ENCODE data around the gene ZBTB24. TPM values are rescaled to one million over a fixed set of nuclear protein-coding genes. Genes with fewer than 3 reads are reported as not detected.
"Not testable (repeated sequence)": the region's sequence is repeated elsewhere in the genome, so short reads cannot be mapped to it uniquely, and the experiment has no call there.

The ZBTB24 gene
- total RNA-seq, 1 experiment from 2014 or later: 8.9 TPM

GRCh38 chr6:109471105-109471810 is 11.8 kb downstream of the ZBTB24 start:
- no peak for DNase-seq (ENCODE audit: low read depth)

- DNase-seq (ENCODE audit: low read depth): no peak
Measured at GRCh38 chr6:109469591-109470189, 13.3 kb downstream of the ZBTB24 start.

- DNase-seq (ENCODE audit: low read depth): no peak
Measured at GRCh38 chr6:109467696-109468095, 15.3 kb downstream of the ZBTB24 start.

- DNase-seq (ENCODE audit: low read depth): no peak
Measured at GRCh38 chr6:109466212-109466923, 16.7 kb downstream of the ZBTB24 start.

GRCh38 chr6:109465772-109466171 is 17.2 kb downstream of the ZBTB24 start:
- DNase-seq (ENCODE audit: low read depth): no peak

GRCh38 chr6:109461733-109462526 is 21.1 kb downstream of the ZBTB24 start:
- DNase-seq (ENCODE audit: low read depth): no peak

- DNase-seq (ENCODE audit: low read depth): not testable (repeated sequence)
Measured at GRCh38 chr6:109461205-109461604, 21.8 kb downstream of the ZBTB24 start.

- DNase-seq (ENCODE audit: low read depth): no peak
Measured at GRCh38 chr6:109460161-109460829, 22.7 kb downstream of the ZBTB24 start.

GRCh38 chr6:109458774-109459531 is 24.1 kb downstream of the ZBTB24 start:
- DNase-seq (ENCODE audit: low read depth): no peak

GRCh38 chr6:109457562-109457996 is 25.4 kb downstream of the ZBTB24 start:
- no peak for DNase-seq (ENCODE audit: low read depth)

- DNase-seq (ENCODE audit: low read depth): peak; percentile 46
Measured at GRCh38 chr6:109456710-109457561, 26.1 kb downstream of the ZBTB24 start.

GRCh38 chr6:109456111-109456583 is 26.9 kb downstream of the ZBTB24 start:
- no peak for DNase-seq (ENCODE audit: low read depth)

GRCh38 chr6:109455437-109456110 is 27.4 kb downstream of the ZBTB24 start, which contains the start of gene MICAL1:
TSS of gene MICAL1 (minus strand) at chr6:109455772. CDS start at chr6:109454196, 1,576 bp downstream.
- peak; percentile 71 for DNase-seq (ENCODE audit: low read depth)

- no peak for DNase-seq (ENCODE audit: low read depth)
Measured at GRCh38 chr6:109454496-109455436, 28.3 kb downstream of the ZBTB24 start.

GRCh38 chr6:109453594-109454495 is 29.2 kb downstream of the ZBTB24 start:
- no peak for DNase-seq (ENCODE audit: low read depth)

GRCh38 chr6:109453156-109453555 is 29.9 kb downstream of the ZBTB24 start:
- no peak for DNase-seq (ENCODE audit: low read depth)

- DNase-seq (ENCODE audit: low read depth): no peak
Measured at GRCh38 chr6:109452181-109452580, 30.8 kb downstream of the ZBTB24 start.

Measured in Daoy (cell line).